Endothelial cell of umbilical vein (primary cell): Measurements from ENCODE around the gene HJV.

ENCODE experiments used
- CTCF ChIP-seq, 2 donors: IDR thresholded peaks; 1 replicate in 1 of 2; 2 replicates in 1 of 2; pipeline ENCODE4 v1.5.1; 2011; ENCODE audit warnings: low read length in 2 of 2, mild to moderate bottlenecking in 2 of 2, moderate library complexity in 2 of 2, control low read depth in 1 of 2, inconsistent platforms in 1 of 2, low read depth in 1 of 2; ENCODE audit not compliant: insufficient read depth in 1 of 2; ENCODE audit errors: extremely low read depth in 1 of 2
- EZH2 ChIP-seq: IDR thresholded peaks from 2 replicates; pipeline ENCODE4 v1.6.1; 2012; ENCODE audit warnings: borderline replicate concordance, low read depth, mild to moderate bottlenecking, moderate library complexity, low read length, inconsistent platforms; ENCODE audit not compliant: severe bottlenecking
- FOS ChIP-seq: IDR thresholded peaks from 2 replicates; pipeline ENCODE4 v1.6.1; 2011; ENCODE audit warnings: mild to moderate bottlenecking, low read length, moderate library complexity, borderline replicate concordance; ENCODE audit not compliant: insufficient read depth
- JUN ChIP-seq: IDR thresholded peaks from 2 replicates; pipeline ENCODE4 v1.6.1; 2011; ENCODE audit warnings: borderline replicate concordance, low read depth; ENCODE audit not compliant: insufficient read length, insufficient read depth
- POLR2AphosphoS5 ChIP-seq: IDR thresholded peaks from 2 replicates; pipeline ENCODE4 v1.6.1; 2012; ENCODE audit warnings: low read depth, mild to moderate bottlenecking, control low read depth, low read length, moderate library complexity; ENCODE audit not compliant: insufficient read depth

DNA sequence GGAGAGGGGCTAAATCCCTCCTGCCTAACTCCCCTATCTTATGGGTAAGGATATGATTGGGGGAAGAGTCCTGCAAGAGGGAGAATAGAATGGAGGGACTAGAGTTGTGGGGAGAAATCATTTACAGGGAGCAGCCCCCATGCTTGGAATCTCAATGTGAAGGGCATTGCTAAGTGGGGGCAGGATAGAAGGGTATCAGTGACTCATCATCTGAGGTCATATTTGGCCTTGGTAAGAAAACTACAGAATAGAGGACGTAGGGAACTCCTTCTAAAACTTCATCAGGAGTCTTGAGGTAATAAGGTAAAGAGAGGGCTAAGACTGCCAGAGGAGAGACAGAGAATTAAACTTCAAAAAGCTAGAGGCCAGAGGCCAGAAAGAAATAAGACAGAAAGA lies 487 bp downstream of the HJV start:
- TF ChIP-seq JUN (no peak), CTCF (IDR thresholded peaks at IDR 0.05; ENCODE audit: extremely low read depth in 1 of 2, insufficient read depth in 1 of 2, low read depth in 1 of 2, low read length in 2 of 2) (no peak), POLR2AphosphoS5 (no peak), FOS (no peak), EZH2 (no peak)
